ENCODE data around the gene GOLIM4.

GRCh38 chr3:168052515-168052914 is 43.2 kb downstream of the GOLIM4 start:
- no peak for TF ChIP-seq CTCF (IDR thresholded peaks at IDR 0.05)
- no peak for TF ChIP-seq ZFX (IDR thresholded peaks at IDR 0.05; ENCODE audit: borderline replicate concordance)
